HepG2 (cell line): ENCODE data around the gene FAM3C. TPM values are rescaled to one million over a fixed set of nuclear protein-coding genes. Genes with fewer than 3 reads are reported as not detected.
"Not testable (repeated sequence)": the region's sequence is repeated elsewhere in the genome, so short reads cannot be mapped to it uniquely, and the experiment has no call there.

ENCODE experiments used
- ATAC-seq: fragments of 200-7000 bp; cut with Tn5 transposase; 3 replicates; pipeline ENCODE4 v1.9.1; 2020; ENCODE audit warnings: mild to moderate bottlenecking, moderate library complexity
- BruUV-seq: library from RNA; stranded (reverse); fragments of 400-500 nt; replicated peaks from 2 replicates; lab custom pipeline; 2021; lab: Mats Ljungman, UMichigan
- CTCF ChIA-PET: fragments of 300-600 bp; formaldehyde crosslinking; extraction: SDS; loops from one replicate; lab custom pipeline; 2021; ENCODE audit warnings: low total read pairs, inconsistent platforms, low intra/inter-chr PET ratio; lab: Yijun Ruan, JAX
- POLR2A ChIA-PET: fragments of 350-600 bp; sonication (Branson Sonifier 250); formaldehyde crosslinking; loops from one replicate; lab custom pipeline; 2020; ENCODE audit warnings: antibody characterized with exemption, inconsistent platforms; lab: Yijun Ruan, JAX
- DNase-seq: peaks from one replicate; pipeline ENCODE4 v3.0.0-alpha.2; 2015; ENCODE audit warnings: low spot score
- FAIRE-seq: peaks from 3 replicates; lab custom pipeline; 2011; peaks lifted over from hg19 to GRCh38; lab: Jason Lieb, UNC
- H2AFZ ChIP-seq: one replicate; pipeline ENCODE4 v1.6.1; 2011; ENCODE audit warnings: low read length, inconsistent platforms
- H3K27ac ChIP-seq: fragments of 300-600 bp; 3 replicates; pipeline ENCODE4 v1.8.0; 2011; ENCODE audit warnings: mixed run types, mild to moderate bottlenecking, mixed read lengths, low read length, inconsistent platforms; ENCODE audit not compliant: insufficient read depth; ENCODE audit errors: extremely low read length
- H3K27me3 ChIP-seq, 2 experiments: fragments of 200-600 bp in 1 of 2; 2 replicates in 1 of 2; 3 replicates in 1 of 2; pipeline versions ENCODE4 v1.6.0 to v1.8.0; 2011; ENCODE audit warnings: low read length in 2 of 2, mild to moderate bottlenecking in 2 of 2, moderate library complexity in 2 of 2, inconsistent platforms in 1 of 2; ENCODE audit not compliant: insufficient read depth in 2 of 2, control insufficient read depth in 1 of 2
- H3K36me3 ChIP-seq, 2 experiments: fragments of 200-600 bp in 1 of 2; replicated peaks in 1 of 2; 2 replicates in 1 of 2; 3 replicates in 1 of 2; pipeline versions ENCODE4 v1.5.1 to v1.8.0; 2011; ENCODE audit warnings: low read length in 2 of 2, inconsistent platforms in 1 of 2; ENCODE audit not compliant: insufficient read depth in 2 of 2, control insufficient read depth in 1 of 2
- H3K4me1 ChIP-seq: 2 replicates; pipeline ENCODE4 v1.5.1; 2012; ENCODE audit warnings: low read length, inconsistent platforms; ENCODE audit not compliant: insufficient read depth
- H3K4me2 ChIP-seq: 2 replicates; pipeline ENCODE4 v1.6.0; 2011; ENCODE audit warnings: low read depth, low read length, inconsistent platforms
- H3K4me3 ChIP-seq, 3 experiments: fragments of 200-600 bp in 1 of 3; sonication (generic), shearing (Covaris generic) in 1 of 3; replicated peaks in 1 of 3; 2 replicates each; pipeline ENCODE4 v1.5.1; 2011 to 2016; ENCODE audit warnings: low read length in 3 of 3, inconsistent platforms in 2 of 3, low read depth in 2 of 3, mild to moderate bottlenecking in 2 of 3, control low read depth in 1 of 3, mixed read lengths in 1 of 3; ENCODE audit not compliant: insufficient read depth in 1 of 3
- H3K79me2 ChIP-seq: one replicate; pipeline ENCODE4 v1.6.1; 2011; ENCODE audit warnings: low read length, inconsistent platforms; ENCODE audit not compliant: insufficient read depth
- H3K9ac ChIP-seq: 2 replicates; pipeline ENCODE4 v1.6.0; 2011; ENCODE audit warnings: mild to moderate bottlenecking, low read depth, low read length, inconsistent platforms; ENCODE audit not compliant: insufficient read depth
- H3K9me3 ChIP-seq: 2 replicates; pipeline ENCODE4 v1.5.1; 2012; ENCODE audit warnings: mild to moderate bottlenecking, low read length
- H4K20me1 ChIP-seq: 2 replicates; pipeline ENCODE4 v1.6.0; 2011; ENCODE audit warnings: inconsistent platforms, mild to moderate bottlenecking, low read length, moderate library complexity; ENCODE audit not compliant: insufficient read depth
- SCMH1 ChIP-seq: sonication (generic); formaldehyde crosslinking; IDR thresholded peaks from 2 replicates; pipeline ENCODE4 v1.9.0; 2021; ENCODE audit warnings: missing genetic modification reagents, mild to moderate bottlenecking, borderline replicate concordance
- SRSF9 ChIP-seq: fragments of 200-400 bp; formaldehyde crosslinking; IDR thresholded peaks from 2 replicates; pipeline ENCODE4 v1.6.1; 2018; ENCODE audit warnings: borderline replicate concordance, mild to moderate bottlenecking, low read depth, low read length; ENCODE audit not compliant: insufficient read depth, poor library complexity, severe bottlenecking
- ZFYVE20 ChIP-seq: sonication (generic); formaldehyde crosslinking; IDR thresholded peaks from 2 replicates; pipeline ENCODE4 v1.8.0; 2023; ENCODE audit warnings: low read depth, mild to moderate bottlenecking, moderate library complexity, missing genetic modification reagents, borderline replicate concordance
- ZNF331 ChIP-seq: sonication (generic); formaldehyde crosslinking; IDR thresholded peaks from 2 replicates; pipeline ENCODE4 v1.4.0; 2020; ENCODE audit warnings: missing genetic modification reagents
- WGBS: methylation state at CpG from one replicate; pipeline ENCODE4 v1.1.6; 2017; ENCODE audit warnings: low lambda C conversion rate; 5-methylcytosine and 5-hydroxymethylcytosine counted together
- in situ Hi-C: cut with HindIII; loops from 2 replicates; pipeline ENCODE4 v1.10.0; 2017; ENCODE audit warnings: low pct_unique_long_range_greater_than_20kb; ENCODE audit not compliant: extremely low pct_ligation_motif_present
- intact Hi-C: fragments of 100-400 bp; cut with micrococcal nuclease; formaldehyde crosslinking; loops from one replicate; pipeline ENCODE4 v1.10.0; 2022; ENCODE audit not compliant: unreplicated experiment
- polyA plus RNA-seq, 8 experiments: library from polyadenylated mRNA; depleted of rRNA in 3 of 8; stranded (reverse) in 7 of 8; unstranded in 1 of 8; fragments of >200 nt; fragmentation: Illumina TruSeq in 4 of 8; extraction: Trizol in 4 of 8; gene quantifications; 2 replicates each; pipeline versions ENCODE4 v1.2.1 to v1.2.3, GENCODE V29; 2011 to 2016; ENCODE audit warnings: low read depth in 4 of 8, missing spikeins in 1 of 8, mixed read lengths in 1 of 8; ENCODE audit not compliant: insufficient read depth in 1 of 8
- total RNA-seq, 5 experiments: library from RNA; depleted of rRNA; stranded (reverse); fragments of >200 nt; fragmentation: Illumina TruSeq; extraction: Trizol; gene quantifications; 2 replicates each; pipeline ENCODE4 v1.2.3, GENCODE V29; 2016; ENCODE audit warnings: low read depth in 1 of 5
- TF ChIP-seq, protein P1 (sequence below): IDR thresholded peaks from 2 replicates; pipeline ENCODE4 v1.6.1; 2016; ENCODE audit warnings: missing biosample characterization, missing genetic modification reagents, low read depth
- TF ChIP-seq, protein P2 (sequence below): sonication (generic); formaldehyde crosslinking; IDR thresholded peaks from 2 replicates; pipeline ENCODE4 v1.4.0; 2020; ENCODE audit warnings: mild to moderate bottlenecking, missing genetic modification reagents, borderline replicate concordance
- TF ChIP-seq, protein P3 (sequence below): sonication (generic); formaldehyde crosslinking; IDR thresholded peaks from 2 replicates; pipeline ENCODE4 v1.4.0; 2020; ENCODE audit warnings: missing genetic modification reagents, borderline replicate concordance

FAM3C gene
- total and polyA plus RNA-seq, 2 of the 13 experiments (the other 11 are each of a cell fraction or from before 2014, with no cell fraction given), result 14.6 to 16.0 TPM

DNA sequence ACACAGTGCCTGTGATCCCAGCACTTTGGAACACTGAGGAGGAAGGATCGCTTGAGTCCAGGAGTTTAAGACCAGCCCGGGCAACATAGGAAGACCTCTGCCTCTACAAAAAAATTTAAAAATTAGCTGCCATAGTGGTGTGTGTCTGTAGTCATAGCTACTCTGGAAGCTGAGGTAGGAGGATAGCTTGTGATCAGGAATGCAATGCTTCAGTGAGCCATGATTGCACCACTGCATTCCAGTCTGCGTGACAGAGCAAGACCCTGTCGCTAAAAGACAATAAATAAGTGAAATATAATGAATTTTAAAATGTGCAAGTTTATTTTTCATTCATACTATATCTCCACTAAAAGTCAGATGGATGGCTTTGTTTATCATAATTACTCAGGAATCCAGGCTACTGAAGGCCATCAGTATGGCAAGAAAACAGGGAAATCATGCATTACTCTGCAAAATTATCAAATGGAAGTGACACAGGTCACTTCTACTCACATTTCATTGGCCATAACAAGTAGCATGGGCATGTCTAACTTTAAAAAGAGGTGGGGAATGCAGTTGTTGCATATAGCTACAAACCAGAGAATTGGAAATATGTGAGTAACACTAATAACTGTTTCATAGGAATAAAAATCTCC lies 32.9 kb upstream of the FAM3C start (continued):
- TF ChIP-seq, protein P1, sequence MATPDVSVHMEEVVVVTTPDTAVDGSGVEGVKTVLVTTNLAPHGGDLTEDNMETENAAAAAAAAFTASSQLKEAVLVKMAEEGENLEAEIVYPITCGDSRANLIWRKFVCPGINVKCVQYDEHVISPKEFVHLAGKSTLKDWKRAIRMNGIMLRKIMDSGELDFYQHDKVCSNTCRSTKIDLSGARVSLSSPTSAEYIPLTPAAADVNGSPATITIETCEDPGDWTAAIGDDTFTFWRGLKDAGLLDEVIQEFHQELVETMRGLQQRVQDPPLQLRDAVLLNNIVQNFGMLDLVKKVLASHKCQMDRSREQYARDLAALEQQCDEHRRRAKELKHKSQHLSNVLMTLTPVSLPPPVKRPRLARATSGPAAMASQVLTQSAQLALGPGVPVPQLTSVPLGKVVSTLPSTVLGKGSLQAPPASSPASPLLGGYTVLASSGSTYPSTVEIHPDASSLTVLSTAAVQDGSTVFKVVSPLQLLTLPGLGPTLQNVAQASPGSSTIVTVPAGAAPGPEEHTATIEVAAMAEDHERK, result no peak
- TF ChIP-seq ZNF331 (CRISPR knock-in tag) (no peak), ZFYVE20 (CRISPR knock-in tag) (no peak)

DNA sequence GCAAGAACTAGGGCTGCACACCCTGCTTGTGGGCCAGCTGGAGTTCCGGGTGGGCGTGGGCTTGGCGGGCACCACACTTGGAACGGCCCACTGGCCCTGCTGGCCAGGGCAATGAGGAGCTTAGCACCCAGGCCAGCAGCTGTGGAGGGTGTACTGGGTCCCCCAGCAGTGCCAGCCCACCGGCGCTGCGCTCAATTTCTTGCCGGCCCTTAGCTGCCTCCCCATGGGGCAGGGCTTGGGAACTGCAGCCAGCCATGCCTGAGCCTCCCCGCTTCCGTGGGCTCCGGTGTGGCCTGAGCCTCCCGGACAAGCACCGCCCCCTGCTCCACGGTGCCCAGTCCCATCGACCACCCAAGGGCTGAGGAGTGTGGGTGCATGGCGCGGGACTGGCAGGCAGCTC lies 25.6 kb upstream of the FAM3C start:
- CTCF ChIA-PET, intact Hi-C loops, in situ Hi-C loops, POLR2A ChIA-PET, H4K20me1 ChIP-seq, H3K36me3 ChIP-seq, BruUV-seq, FAIRE-seq, ATAC-seq, H2AFZ ChIP-seq, H3K4me1 ChIP-seq, H3K4me3 ChIP-seq, DNase-seq, H3K4me2 ChIP-seq, H3K27ac ChIP-seq, H3K9ac ChIP-seq, H3K27me3 ChIP-seq, H3K79me2 ChIP-seq, H3K9me3 ChIP-seq: not testable (repeated sequence)
- whole genome bisulfite sequencing, result no CpG with 5 or more reads among the region's 17 CpGs

DNA sequence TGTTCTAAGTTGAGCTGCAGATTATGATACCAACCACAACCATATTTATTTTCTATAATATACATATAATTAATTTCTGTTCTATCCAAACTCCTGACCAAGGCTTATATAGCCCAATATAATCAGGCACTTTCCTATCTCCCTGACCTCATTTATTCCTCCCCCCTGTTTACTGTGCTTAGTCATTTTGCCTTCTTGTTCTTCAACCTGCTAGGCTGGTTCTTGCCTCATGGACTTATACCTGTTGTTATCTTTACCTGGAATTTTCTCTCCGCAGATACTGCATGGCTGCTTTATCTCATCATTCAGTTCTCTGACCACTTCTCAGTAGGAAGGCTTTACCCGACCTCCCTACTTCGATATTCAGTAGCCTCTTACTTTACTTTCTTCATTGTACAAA lies 24.9 kb upstream of the FAM3C start:
- ChIA-PET CTCF (no interaction called here), POLR2A (no interaction called here)
- 0% methylated on average over 3 of the region's 3 CpGs for WGBS
- in situ Hi-C loops, result no loop called here
- intact Hi-C loops, result no loop called here
- Histone ChIP-seq H3K9me3 (no peaks in the 10 kb centered on the region), H3K4me2 (no peak overlapping the region), H3K27me3 (no peaks in the 10 kb centered on the region), H3K4me1 (no peaks in the 10 kb centered on the region), H2AFZ (no peak overlapping the region), H3K9ac (no peak overlapping the region), H3K4me3 (no peak overlapping the region), H3K27ac (no peak overlapping the region), H4K20me1 (no peaks in the 10 kb centered on the region), H3K79me2 (no peaks in the 10 kb centered on the region), H3K36me3 (no peaks in the 10 kb centered on the region)
- no TSS peak for BruUV-seq
- FAIRE-seq, result no peak
- ATAC-seq, result no peak
- DNase-seq, result no peak
- TF ChIP-seq, protein P2, sequence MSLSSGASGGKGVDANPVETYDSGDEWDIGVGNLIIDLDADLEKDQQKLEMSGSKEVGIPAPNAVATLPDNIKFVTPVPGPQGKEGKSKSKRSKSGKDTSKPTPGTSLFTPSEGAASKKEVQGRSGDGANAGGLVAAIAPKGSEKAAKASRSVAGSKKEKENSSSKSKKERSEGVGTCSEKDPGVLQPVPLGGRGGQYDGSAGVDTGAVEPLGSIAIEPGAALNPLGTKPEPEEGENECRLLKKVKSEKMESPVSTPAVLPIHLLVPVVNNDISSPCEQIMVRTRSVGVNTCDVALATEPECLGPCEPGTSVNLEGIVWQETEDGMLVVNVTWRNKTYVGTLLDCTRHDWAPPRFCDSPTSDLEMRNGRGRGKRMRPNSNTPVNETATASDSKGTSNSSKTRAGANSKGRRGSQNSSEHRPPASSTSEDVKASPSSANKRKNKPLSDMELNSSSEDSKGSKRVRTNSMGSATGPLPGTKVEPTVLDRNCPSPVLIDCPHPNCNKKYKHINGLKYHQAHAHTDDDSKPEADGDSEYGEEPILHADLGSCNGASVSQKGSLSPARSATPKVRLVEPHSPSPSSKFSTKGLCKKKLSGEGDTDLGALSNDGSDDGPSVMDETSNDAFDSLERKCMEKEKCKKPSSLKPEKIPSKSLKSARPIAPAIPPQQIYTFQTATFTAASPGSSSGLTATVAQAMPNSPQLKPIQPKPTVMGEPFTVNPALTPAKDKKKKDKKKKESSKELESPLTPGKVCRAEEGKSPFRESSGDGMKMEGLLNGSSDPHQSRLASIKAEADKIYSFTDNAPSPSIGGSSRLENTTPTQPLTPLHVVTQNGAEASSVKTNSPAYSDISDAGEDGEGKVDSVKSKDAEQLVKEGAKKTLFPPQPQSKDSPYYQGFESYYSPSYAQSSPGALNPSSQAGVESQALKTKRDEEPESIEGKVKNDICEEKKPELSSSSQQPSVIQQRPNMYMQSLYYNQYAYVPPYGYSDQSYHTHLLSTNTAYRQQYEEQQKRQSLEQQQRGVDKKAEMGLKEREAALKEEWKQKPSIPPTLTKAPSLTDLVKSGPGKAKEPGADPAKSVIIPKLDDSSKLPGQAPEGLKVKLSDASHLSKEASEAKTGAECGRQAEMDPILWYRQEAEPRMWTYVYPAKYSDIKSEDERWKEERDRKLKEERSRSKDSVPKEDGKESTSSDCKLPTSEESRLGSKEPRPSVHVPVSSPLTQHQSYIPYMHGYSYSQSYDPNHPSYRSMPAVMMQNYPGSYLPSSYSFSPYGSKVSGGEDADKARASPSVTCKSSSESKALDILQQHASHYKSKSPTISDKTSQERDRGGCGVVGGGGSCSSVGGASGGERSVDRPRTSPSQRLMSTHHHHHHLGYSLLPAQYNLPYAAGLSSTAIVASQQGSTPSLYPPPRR (CRISPR knock-in tag), result no peak
- TF ChIP-seq SCMH1 (no peak), SRSF9 (no peak)
- TF ChIP-seq, protein P3, sequence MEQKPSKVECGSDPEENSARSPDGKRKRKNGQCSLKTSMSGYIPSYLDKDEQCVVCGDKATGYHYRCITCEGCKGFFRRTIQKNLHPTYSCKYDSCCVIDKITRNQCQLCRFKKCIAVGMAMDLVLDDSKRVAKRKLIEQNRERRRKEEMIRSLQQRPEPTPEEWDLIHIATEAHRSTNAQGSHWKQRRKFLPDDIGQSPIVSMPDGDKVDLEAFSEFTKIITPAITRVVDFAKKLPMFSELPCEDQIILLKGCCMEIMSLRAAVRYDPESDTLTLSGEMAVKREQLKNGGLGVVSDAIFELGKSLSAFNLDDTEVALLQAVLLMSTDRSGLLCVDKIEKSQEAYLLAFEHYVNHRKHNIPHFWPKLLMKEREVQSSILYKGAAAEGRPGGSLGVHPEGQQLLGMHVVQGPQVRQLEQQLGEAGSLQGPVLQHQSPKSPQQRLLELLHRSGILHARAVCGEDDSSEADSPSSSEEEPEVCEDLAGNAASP (CRISPR knock-in tag), result no peak
